ENCODE data around the gene KIF4A. TPM values are rescaled to one million over a fixed set of nuclear protein-coding genes. Genes with fewer than 3 reads are reported as not detected.
"Not testable (repeated sequence)": the region's sequence is repeated elsewhere in the genome, so short reads cannot be mapped to it uniquely, and the experiment has no call there.

Gene KIF4A
- total RNA-seq, 1 experiment from 2014 or later: 52.9 TPM

DNA sequence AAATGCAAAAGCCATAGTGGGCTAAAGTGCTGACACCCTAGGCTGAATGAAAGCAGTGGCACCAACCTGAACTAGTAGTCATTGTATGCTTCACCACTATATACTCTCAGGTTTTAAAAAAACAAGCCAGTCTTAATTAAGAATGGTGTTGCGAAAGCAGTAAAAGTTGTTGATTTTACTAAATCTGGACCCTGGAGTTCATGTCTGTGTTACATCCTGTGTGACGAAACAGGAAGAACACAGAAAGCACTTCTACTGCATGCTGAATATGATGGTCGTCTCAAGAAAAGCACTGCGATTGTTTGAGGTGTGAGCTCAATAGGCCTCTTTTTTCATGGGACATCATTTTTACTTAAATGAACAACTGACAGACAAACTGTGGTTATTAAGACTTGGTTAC, 109.0 kb downstream of the KIF4A start:
- Histone ChIP-seq H4K20me1 (ENCODE audit: insufficient read depth) (no peaks in the 10 kb centered on the region), H3F3A (ENCODE audit: insufficient read depth, low read depth) (no peaks in the 10 kb centered on the region), H3K27ac (no peak overlapping the region), H3K9me3 (ENCODE audit: insufficient read depth, low read depth) (no peaks in the 10 kb centered on the region), H3K4me3 (no peak overlapping the region), H3K9me2 (ENCODE audit: insufficient read depth) (no peaks in the 10 kb centered on the region), H3K27me3 (ENCODE audit: insufficient read depth, low read depth) (no peaks in the 10 kb centered on the region), H2AFZ (no peak overlapping the region), H3K4me2 (no peak overlapping the region), H3K79me2 (ENCODE audit: low read depth) (no peaks in the 10 kb centered on the region), H3K4me1 (replicated peaks; ENCODE audit: insufficient read depth) (no peaks in the 10 kb centered on the region), H3K36me3 (ENCODE audit: low read depth) (no peaks in the 10 kb centered on the region)
- no peak for TF ChIP-seq EZH2 (IDR thresholded peaks at IDR 0.05; ENCODE audit: low read depth)
- TF ChIP-seq, protein P1, sequence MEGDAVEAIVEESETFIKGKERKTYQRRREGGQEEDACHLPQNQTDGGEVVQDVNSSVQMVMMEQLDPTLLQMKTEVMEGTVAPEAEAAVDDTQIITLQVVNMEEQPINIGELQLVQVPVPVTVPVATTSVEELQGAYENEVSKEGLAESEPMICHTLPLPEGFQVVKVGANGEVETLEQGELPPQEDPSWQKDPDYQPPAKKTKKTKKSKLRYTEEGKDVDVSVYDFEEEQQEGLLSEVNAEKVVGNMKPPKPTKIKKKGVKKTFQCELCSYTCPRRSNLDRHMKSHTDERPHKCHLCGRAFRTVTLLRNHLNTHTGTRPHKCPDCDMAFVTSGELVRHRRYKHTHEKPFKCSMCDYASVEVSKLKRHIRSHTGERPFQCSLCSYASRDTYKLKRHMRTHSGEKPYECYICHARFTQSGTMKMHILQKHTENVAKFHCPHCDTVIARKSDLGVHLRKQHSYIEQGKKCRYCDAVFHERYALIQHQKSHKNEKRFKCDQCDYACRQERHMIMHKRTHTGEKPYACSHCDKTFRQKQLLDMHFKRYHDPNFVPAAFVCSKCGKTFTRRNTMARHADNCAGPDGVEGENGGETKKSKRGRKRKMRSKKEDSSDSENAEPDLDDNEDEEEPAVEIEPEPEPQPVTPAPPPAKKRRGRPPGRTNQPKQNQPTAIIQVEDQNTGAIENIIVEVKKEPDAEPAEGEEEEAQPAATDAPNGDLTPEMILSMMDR (conservative IDR thresholded peaks at IDR 0.05): no peak
- POLR2A ChIA-PET (ENCODE audit: unreplicated experiment): no interaction called here
- CTCF ChIA-PET: no interaction called here
- BruUV-seq (replicated peaks): no TSS peak
- DNase-seq: no peak
- intact Hi-C loops (cut with micrococcal nuclease; ENCODE audit: unreplicated experiment): loop anchor here (10.0 kb wide), 1 partner anchor 104 kb away; the partner anchor contains the start of gene KIF4A

DNA sequence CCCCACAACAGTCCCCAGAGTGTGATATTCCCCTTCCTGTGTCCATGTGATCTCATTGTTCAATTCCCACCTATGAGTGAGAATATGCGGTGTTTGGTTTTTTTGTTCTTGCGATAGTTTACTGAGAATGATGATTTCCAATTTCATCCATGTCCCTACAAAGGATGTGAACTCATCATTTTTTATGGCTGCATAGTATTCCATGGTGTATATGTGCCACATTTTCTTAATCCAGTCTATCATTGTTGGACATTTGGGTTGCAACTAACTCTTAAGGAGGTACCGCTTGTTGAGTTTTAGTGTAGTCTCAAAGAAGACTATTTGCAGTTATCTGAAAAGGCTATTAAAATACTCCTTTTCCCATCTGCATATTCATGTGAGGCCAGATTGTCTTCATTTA, 110.3 kb downstream of the KIF4A start:
- POLR2A ChIA-PET (ENCODE audit: unreplicated experiment); H2AFZ ChIP-seq: not testable (repeated sequence)

DNA sequence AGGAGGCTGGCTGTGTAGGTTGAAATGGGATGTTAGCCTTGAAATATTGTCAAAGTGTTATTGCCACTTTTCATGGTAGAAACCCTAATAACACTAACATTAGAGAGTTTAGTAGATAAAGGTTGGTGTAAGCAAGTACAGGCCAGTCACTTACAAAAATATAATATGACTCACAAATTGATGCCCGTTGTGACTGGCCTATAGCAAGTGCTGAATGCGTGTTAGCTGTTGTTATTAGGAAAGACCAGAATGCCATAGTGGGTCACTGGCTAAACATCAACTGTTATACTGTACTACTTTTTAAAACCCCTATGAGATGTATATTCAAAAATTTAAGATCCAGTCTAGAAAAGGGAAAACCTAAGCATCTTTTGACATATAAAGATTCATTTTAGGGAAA, 112.8 kb downstream of the KIF4A start:
- no peak for DNase-seq
- intact Hi-C loops (cut with micrococcal nuclease; ENCODE audit: unreplicated experiment): no loop called here
- Histone ChIP-seq H3K9me2 (ENCODE audit: insufficient read depth) (no peaks in the 10 kb centered on the region), H3K4me2 (no peak overlapping the region), H3F3A (ENCODE audit: insufficient read depth, low read depth) (no peaks in the 10 kb centered on the region), H3K4me1 (replicated peaks; ENCODE audit: insufficient read depth) (no peaks in the 10 kb centered on the region), H3K36me3 (ENCODE audit: low read depth) (no peaks in the 10 kb centered on the region), H3K9me3 (ENCODE audit: insufficient read depth, low read depth) (no peaks in the 10 kb centered on the region), H4K20me1 (ENCODE audit: insufficient read depth) (no peaks in the 10 kb centered on the region), H3K79me2 (ENCODE audit: low read depth) (no peaks in the 10 kb centered on the region), H3K27ac (no peak overlapping the region), H2AFZ (no peak overlapping the region), H3K27me3 (ENCODE audit: insufficient read depth, low read depth) (no peaks in the 10 kb centered on the region), H3K4me3 (no peak overlapping the region)
- BruUV-seq (replicated peaks): no TSS peak
- TF ChIP-seq, protein P1 (conservative IDR thresholded peaks at IDR 0.05): no peak
- ChIA-PET POLR2A (ENCODE audit: unreplicated experiment) (no interaction called here), CTCF (no interaction called here)

More for the DNA sequence above, 110.3 kb downstream of the KIF4A start:
- H3K27ac ChIP-seq; CTCF ChIA-PET; H3K4me1 ChIP-seq (replicated peaks; ENCODE audit: insufficient read depth); H3K9me3 ChIP-seq (ENCODE audit: insufficient read depth, low read depth); intact Hi-C loops (cut with micrococcal nuclease; ENCODE audit: unreplicated experiment); H3K79me2 ChIP-seq (ENCODE audit: low read depth); H3K36me3 ChIP-seq (ENCODE audit: low read depth); H3F3A ChIP-seq (ENCODE audit: insufficient read depth, low read depth); H4K20me1 ChIP-seq (ENCODE audit: insufficient read depth); H3K4me3 ChIP-seq; H3K9me2 ChIP-seq (ENCODE audit: insufficient read depth); H3K4me2 ChIP-seq; BruUV-seq (replicated peaks); DNase-seq; H3K27me3 ChIP-seq (ENCODE audit: insufficient read depth, low read depth): not testable (repeated sequence)

DNA sequence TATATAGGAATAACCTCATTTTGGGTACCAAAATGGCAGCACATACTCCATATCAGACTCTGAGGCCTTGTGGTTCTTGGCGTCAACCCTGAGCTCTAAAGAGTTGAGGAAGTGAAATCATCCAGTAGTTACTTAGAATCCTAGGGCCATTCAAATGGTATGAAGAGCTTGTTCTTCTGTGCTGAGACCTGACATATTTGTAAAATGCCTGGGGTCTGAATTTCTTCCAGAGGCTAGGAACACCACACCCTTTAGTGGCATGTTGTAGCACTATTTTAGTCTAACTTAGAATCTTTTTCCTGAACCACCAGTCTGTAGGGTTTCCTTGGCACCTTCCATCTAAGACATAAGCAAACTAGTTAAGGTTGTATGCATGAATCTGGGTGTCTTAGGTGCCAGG, 115.1 kb downstream of the KIF4A start:
- CTCF ChIA-PET: no interaction called here
- no TSS peak for BruUV-seq (replicated peaks)
- no peaks in the 10 kb centered on the region for H3K36me3 ChIP-seq (ENCODE audit: low read depth)

More for the DNA sequence above, 115.1 kb downstream of the KIF4A start:
- no peak overlapping the region for H3K4me3 ChIP-seq
- no peaks in the 10 kb centered on the region for H3K79me2 ChIP-seq (ENCODE audit: low read depth)
- intact Hi-C loops (cut with micrococcal nuclease; ENCODE audit: unreplicated experiment): no loop called here
- no peak overlapping the region for H3K4me2 ChIP-seq
- H3K9me3 ChIP-seq (ENCODE audit: insufficient read depth, low read depth): no peaks in the 10 kb centered on the region
- no peaks in the 10 kb centered on the region for H4K20me1 ChIP-seq (ENCODE audit: insufficient read depth)
- H3K9me2 ChIP-seq (ENCODE audit: insufficient read depth): no peaks in the 10 kb centered on the region
- no peaks in the 10 kb centered on the region for H3K4me1 ChIP-seq (replicated peaks; ENCODE audit: insufficient read depth)
- DNase-seq: no peak
- H3F3A ChIP-seq (ENCODE audit: insufficient read depth, low read depth): no peaks in the 10 kb centered on the region
- H2AFZ ChIP-seq: no peak overlapping the region
- no peak for TF ChIP-seq EZH2 (IDR thresholded peaks at IDR 0.05; ENCODE audit: low read depth)
- TF ChIP-seq, protein P1 (conservative IDR thresholded peaks at IDR 0.05): no peak
- H3K27me3 ChIP-seq (ENCODE audit: insufficient read depth, low read depth): no peaks in the 10 kb centered on the region
- no peak overlapping the region for H3K27ac ChIP-seq
- POLR2A ChIA-PET (ENCODE audit: unreplicated experiment): no interaction called here
